Lower leg skin (tissue), 4 donors: ENCODE data around the gene THOP1. TPM values are rescaled to one million over a fixed set of nuclear protein-coding genes. Genes with fewer than 3 reads are reported as not detected.

Experiments used
- DNase-seq, 2 donors: peaks; one replicate each; pipeline ENCODE4 v3.0.0-alpha.2; 2019; ENCODE audit warnings: low spot score in 2 of 2
- H3K4me3 ChIP-seq: fragments of 200-600 bp; sonication (generic); 2 replicates; pipeline ENCODE4 v1.5.1; 2017; ENCODE audit warnings: mild to moderate bottlenecking, low read depth; ENCODE audit not compliant: poor library complexity, severe bottlenecking
- POLR2A ChIP-seq, 2 donors: fragments of 450-650 bp; IDR thresholded peaks; one replicate each; pipeline ENCODE4 v1.6.1; 2016 to 2017; ENCODE audit warnings: antibody characterized with exemption in 2 of 2, mild to moderate bottlenecking in 1 of 2, moderate library complexity in 1 of 2
- WGBS, 2 donors: methylation state at CpG; one replicate each; pipeline ENCODE4 v1.1.5; 2018; 5-methylcytosine and 5-hydroxymethylcytosine counted together
- intact Hi-C: fragments of 100-400 bp; cut with DNase I; formaldehyde crosslinking; loops from one replicate; pipeline ENCODE4 v1.15.0; 2023; ENCODE audit warnings: low total_unique reads
- total RNA-seq, 4 donors: library from RNA; depleted of rRNA; stranded (reverse); fragments of >200 nt; gene quantifications; one replicate each; pipeline ENCODE4 v1.1.0, GENCODE V29; 2016
- TF ChIP-seq, protein P1 (sequence below), 3 donors: fragments of 450-650 bp; IDR thresholded peaks; one replicate each; pipeline ENCODE4 v1.5.1; 2016; ENCODE audit warnings: antibody characterized with exemption in 3 of 3, mild to moderate bottlenecking in 3 of 3, moderate library complexity in 2 of 3

THOP1 gene
- total RNA-seq, 4 donors from 2014 or later: 35.9 to 56.5 (median 43.7) TPM

GRCh38 chr19:2763687-2764086, 21.6 kb upstream of the THOP1 start:
- WGBS, 2 donors: 95 to 98% methylated on average over 12 of the region's 12 CpGs
- TF ChIP-seq POLR2A (IDR thresholded peaks at IDR 0.05): no peak
- TF ChIP-seq, protein P1, sequence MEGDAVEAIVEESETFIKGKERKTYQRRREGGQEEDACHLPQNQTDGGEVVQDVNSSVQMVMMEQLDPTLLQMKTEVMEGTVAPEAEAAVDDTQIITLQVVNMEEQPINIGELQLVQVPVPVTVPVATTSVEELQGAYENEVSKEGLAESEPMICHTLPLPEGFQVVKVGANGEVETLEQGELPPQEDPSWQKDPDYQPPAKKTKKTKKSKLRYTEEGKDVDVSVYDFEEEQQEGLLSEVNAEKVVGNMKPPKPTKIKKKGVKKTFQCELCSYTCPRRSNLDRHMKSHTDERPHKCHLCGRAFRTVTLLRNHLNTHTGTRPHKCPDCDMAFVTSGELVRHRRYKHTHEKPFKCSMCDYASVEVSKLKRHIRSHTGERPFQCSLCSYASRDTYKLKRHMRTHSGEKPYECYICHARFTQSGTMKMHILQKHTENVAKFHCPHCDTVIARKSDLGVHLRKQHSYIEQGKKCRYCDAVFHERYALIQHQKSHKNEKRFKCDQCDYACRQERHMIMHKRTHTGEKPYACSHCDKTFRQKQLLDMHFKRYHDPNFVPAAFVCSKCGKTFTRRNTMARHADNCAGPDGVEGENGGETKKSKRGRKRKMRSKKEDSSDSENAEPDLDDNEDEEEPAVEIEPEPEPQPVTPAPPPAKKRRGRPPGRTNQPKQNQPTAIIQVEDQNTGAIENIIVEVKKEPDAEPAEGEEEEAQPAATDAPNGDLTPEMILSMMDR (IDR thresholded peaks at IDR 0.05): no peak
- H3K4me3 ChIP-seq: no peak overlapping the region
- no peak for DNase-seq
- intact Hi-C loops: no loop called here

GRCh38 chr19:2764945-2765344, 20.4 kb upstream of the THOP1 start:
- no peak overlapping the region for H3K4me3 ChIP-seq
- intact Hi-C loops: no loop called here
- no peak for DNase-seq
- 95 to 96% methylated on average over 21 of the region's 21 CpGs for WGBS, 2 donors
- TF ChIP-seq, protein P1 (IDR thresholded peaks at IDR 0.05): no peak
- TF ChIP-seq POLR2A (IDR thresholded peaks at IDR 0.05): no peak

- TF ChIP-seq, protein P1 (IDR thresholded peaks at IDR 0.05): no peak
- no peak for TF ChIP-seq POLR2A (IDR thresholded peaks at IDR 0.05)
- WGBS, 2 donors: 93 to 94% methylated on average over 15 of the region's 15 CpGs
- no peak for DNase-seq
- no peak overlapping the region for H3K4me3 ChIP-seq
- intact Hi-C loops: no loop called here
Observed at GRCh38 chr19:2765376-2765775, 19.9 kb upstream of the THOP1 start.

DNA sequence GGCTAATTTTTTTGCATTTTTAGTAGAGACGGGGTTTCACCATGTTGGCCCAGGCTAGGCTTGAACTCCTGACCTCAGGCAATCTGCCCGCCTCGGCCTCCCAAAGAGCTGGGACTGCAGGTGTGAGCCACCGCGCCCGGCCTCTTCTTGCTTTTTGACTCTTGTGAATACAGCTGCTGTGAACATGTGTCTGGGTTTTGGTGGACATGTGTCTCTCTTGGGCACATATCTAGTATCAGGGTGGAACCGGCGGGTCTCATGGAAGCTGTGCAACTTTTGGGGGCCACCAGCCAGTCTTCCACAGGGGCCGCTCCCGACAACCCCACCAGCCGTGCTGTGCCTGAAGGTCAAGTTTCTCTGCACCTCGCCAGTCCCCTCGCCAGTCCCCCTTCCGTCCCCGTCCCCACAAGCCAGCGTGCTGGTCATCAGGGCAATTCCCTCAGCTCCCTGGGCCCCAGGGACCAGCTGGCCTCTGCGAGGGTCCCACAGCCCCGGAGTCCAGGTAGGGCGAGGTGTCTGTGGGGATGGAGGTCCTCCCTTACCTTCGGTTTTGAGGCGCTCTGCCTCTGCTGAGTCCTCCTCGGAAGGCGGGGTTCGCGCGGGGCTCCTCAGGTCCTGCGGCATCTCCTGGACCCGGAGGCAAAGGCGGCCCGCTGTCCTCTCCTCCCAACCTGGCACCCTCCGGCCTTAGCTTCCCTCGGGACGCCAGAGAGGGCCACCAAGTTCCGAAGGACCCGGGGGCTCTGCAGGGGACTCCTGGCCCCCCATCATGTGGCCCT, 18.5 kb upstream of the THOP1 start:
- 94 to 98% methylated on average over 26 to 34 of the region's 35 CpGs for WGBS, 2 donors
- no peak for DNase-seq
- no peak for TF ChIP-seq POLR2A (IDR thresholded peaks at IDR 0.05)
- TF ChIP-seq, protein P1 (IDR thresholded peaks at IDR 0.05): no peak
- intact Hi-C loops: no loop called here
- H3K4me3 ChIP-seq: no peak overlapping the region

GRCh38 chr19:2767688-2768087, 17.6 kb upstream of the THOP1 start:
- intact Hi-C loops: no loop called here
- no peak for TF ChIP-seq POLR2A (IDR thresholded peaks at IDR 0.05)
- TF ChIP-seq, protein P1 (IDR thresholded peaks at IDR 0.05): no peak
- WGBS, 2 donors: 94 to 95% methylated on average over 17 to 19 of the region's 19 CpGs
- no peak for DNase-seq
- no peak overlapping the region for H3K4me3 ChIP-seq
